ENCODE measurements around the gene FBXO3. TPM values are rescaled to one million over a fixed set of nuclear protein-coding genes. Genes with fewer than 3 reads are reported as not detected.
A peak's percentile ranks its signal among the peaks of the same experiment; 100 is the strongest.

FBXO3 gene
- total and polyA plus RNA-seq, 2 donors from 2014 or later = 27.5 to 40.4 TPM

- TF ChIP-seq CTCF (IDR thresholded peaks at IDR 0.05; ENCODE audit: borderline replicate concordance, extremely low read depth, insufficient read depth) = no peak
- intact Hi-C loops (cut with DNase I) = no loop called here
Observed at GRCh38 chr11:33698921-33699320, 75.4 kb downstream of the FBXO3 start.

GRCh38 chr11:33697997-33698396 lies 76.3 kb downstream of the FBXO3 start:
- H3K9me3 ChIP-seq (ENCODE audit: control insufficient read depth in 2 of 3, insufficient read depth in 1 of 3, low read length in 3 of 3) = no peaks in the 10 kb centered on the region
- TF ChIP-seq CTCF (IDR thresholded peaks at IDR 0.05; ENCODE audit: borderline replicate concordance, extremely low read depth, insufficient read depth) = no peak
- intact Hi-C loops (cut with DNase I) = no loop called here
- no peak overlapping the region for H3K27ac ChIP-seq (ENCODE audit: low read depth in 2 of 2, low read length in 2 of 2)
- peaks cover 6 to 36% (median 32%) of the 10 kb centered on the region in 3 donors for H3K4me1 ChIP-seq (ENCODE audit: control insufficient read depth in 2 of 3, insufficient read depth in 2 of 3, low read depth in 1 of 3, low read length in 3 of 3)
- no peaks in the 10 kb centered on the region for H3K36me3 ChIP-seq (ENCODE audit: control insufficient read depth in 2 of 3, insufficient read depth in 3 of 3, low read length in 3 of 3)
- DNase-seq = no peak
- no peaks in the 10 kb centered on the region for H3K27me3 ChIP-seq (ENCODE audit: control insufficient read depth, insufficient read depth, low read length)
- no peak for FAIRE-seq
- H3K9ac ChIP-seq (ENCODE audit: low read length in 3 of 3) = no peak overlapping the region
- H3K4me3 ChIP-seq (ENCODE audit: low read length in 3 of 3) = no peak overlapping the region

More at GRCh38 chr11:33698921-33699320, 75.4 kb downstream of the FBXO3 start:
- Histone ChIP-seq H3K36me3 (ENCODE audit: control insufficient read depth in 2 of 3, insufficient read depth in 3 of 3, low read length in 3 of 3) (no peaks in the 10 kb centered on the region), H3K4me1 (ENCODE audit: control insufficient read depth in 2 of 3, insufficient read depth in 2 of 3, low read depth in 1 of 3, low read length in 3 of 3) (peaks cover 6 to 36% (median 32%) of the 10 kb centered on the region in 3 donors), H3K27me3 (ENCODE audit: control insufficient read depth, insufficient read depth, low read length) (no peaks in the 10 kb centered on the region), H3K9ac (ENCODE audit: low read length in 3 of 3) (no peak overlapping the region), H3K9me3 (ENCODE audit: control insufficient read depth in 2 of 3, insufficient read depth in 1 of 3, low read length in 3 of 3) (no peaks in the 10 kb centered on the region), H3K4me3 (ENCODE audit: low read length in 3 of 3) (no peak overlapping the region), H3K27ac (ENCODE audit: low read depth in 2 of 2, low read length in 2 of 2) (no peak overlapping the region)
- DNase-seq = no peak
- no peak for FAIRE-seq

GRCh38 chr11:33696931-33697638 lies 77.2 kb downstream of the FBXO3 start:
- FAIRE-seq (no peak), DNase-seq (no peak)
- Histone ChIP-seq H3K9ac (ENCODE audit: low read length in 3 of 3) (peak overlapping the region in 1 of 3 donors; percentile 51), H3K36me3 (ENCODE audit: control insufficient read depth in 2 of 3, insufficient read depth in 3 of 3, low read length in 3 of 3) (no peaks in the 10 kb centered on the region), H3K4me3 (ENCODE audit: low read length in 3 of 3) (peak overlapping the region in 1 of 3 donors; percentile 57), H3K27me3 (ENCODE audit: control insufficient read depth, insufficient read depth, low read length) (no peaks in the 10 kb centered on the region), H3K9me3 (ENCODE audit: control insufficient read depth in 2 of 3, insufficient read depth in 1 of 3, low read length in 3 of 3) (no peaks in the 10 kb centered on the region), H3K4me1 (ENCODE audit: control insufficient read depth in 2 of 3, insufficient read depth in 2 of 3, low read depth in 1 of 3, low read length in 3 of 3) (peaks cover 6 to 39% (median 38%) of the 10 kb centered on the region in 3 donors), H3K27ac (ENCODE audit: low read depth in 2 of 2, low read length in 2 of 2) (peak overlapping the region; percentile 73 to 92)
- no peak for TF ChIP-seq CTCF (IDR thresholded peaks at IDR 0.05; ENCODE audit: borderline replicate concordance, extremely low read depth, insufficient read depth)
- intact Hi-C loops (cut with DNase I) = no loop called here

All from kidney (tissue), 14 donors.